Muscle of arm (tissue), 12 donors: ENCODE results near the gene SHISAL2B. TPM values are rescaled to one million over a fixed set of nuclear protein-coding genes. Genes with fewer than 3 reads are reported as not detected.
"Not testable (repeated sequence)": the region's sequence is repeated elsewhere in the genome, so short reads cannot be mapped to it uniquely, and the experiment has no call there.

Experiments
- DNase-seq: peaks from one replicate; pipeline ENCODE4 v3.0.0-alpha.2; 2013
- polyA plus RNA-seq, 12 donors: library from polyadenylated mRNA; unstranded; fragments of 120-200 nt; gene quantifications; one replicate each; pipeline ENCODE4 v1.2.1, GENCODE V29; 2013; ENCODE audit not compliant: insufficient read length in 12 of 12

SHISAL2B gene
- polyA plus RNA-seq, 12 donors, result 0.43 to 1.1 (median 0.77) TPM; not detected in 3

GRCh38 chr5:64696414-64696813 lies 6.1 kb downstream of the SHISAL2B start:
- not testable (repeated sequence) for DNase-seq

DNA sequence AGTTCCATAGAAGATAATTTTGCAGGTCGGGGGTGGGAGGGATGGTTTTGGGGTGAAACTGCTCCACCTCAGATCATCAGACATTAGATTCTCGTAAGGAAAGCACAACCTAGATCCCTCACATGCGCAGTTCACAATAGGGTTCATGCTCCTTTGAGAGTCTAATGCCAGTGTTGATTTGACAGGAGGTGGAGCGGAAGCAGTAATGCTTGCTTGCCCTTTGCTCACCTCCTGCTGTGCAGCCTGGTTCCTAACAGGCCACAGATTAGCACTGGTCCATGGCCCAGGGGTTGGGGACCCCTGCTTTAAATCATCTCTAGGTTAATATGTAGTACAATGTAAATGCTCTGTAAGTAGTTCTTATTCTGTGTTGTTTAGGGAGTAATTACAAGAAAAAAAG lies 10.5 kb downstream of the SHISAL2B start:
- DNase-seq, result no peak

DNA sequence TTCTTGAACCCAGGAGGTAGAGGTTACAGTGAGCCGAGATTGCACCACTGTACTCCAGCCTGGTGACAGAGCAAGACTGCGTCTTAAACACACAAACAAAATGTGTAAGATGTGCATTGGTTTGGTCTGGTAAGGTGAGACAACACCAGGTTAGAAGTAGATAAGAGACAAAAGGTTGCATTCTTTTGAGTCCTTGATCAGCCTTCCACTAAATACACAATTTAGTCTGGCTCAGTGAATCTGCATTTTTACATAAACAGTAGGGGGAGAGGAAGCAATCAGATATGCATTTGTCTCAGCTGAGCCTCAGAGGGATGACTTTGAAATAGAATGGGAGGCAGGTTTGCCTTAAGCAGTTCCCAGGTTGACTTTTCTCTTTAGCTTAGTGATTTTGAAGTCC lies 15.8 kb downstream of the SHISAL2B start:
- not testable (repeated sequence) for DNase-seq

DNA sequence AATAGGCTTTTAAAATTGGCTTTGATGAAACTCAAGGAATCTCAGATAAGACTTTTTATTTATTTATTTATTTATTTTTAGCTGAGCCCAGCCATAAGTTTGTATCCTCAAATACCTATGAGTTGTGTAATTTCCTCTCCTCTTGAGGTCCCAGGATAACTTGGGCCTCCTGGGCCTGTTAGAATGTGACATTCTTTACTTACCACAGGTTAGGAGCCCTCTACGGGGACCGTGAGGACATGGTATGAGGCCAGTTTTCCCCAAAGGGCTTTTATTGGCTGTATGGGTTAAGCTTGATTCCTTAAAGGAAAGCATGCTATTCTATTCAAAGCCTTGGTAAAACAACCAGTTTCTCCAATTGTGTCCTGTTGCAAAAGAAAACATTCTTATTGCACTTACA lies 16.9 kb downstream of the SHISAL2B start:
- DNase-seq, result no peak

DNA sequence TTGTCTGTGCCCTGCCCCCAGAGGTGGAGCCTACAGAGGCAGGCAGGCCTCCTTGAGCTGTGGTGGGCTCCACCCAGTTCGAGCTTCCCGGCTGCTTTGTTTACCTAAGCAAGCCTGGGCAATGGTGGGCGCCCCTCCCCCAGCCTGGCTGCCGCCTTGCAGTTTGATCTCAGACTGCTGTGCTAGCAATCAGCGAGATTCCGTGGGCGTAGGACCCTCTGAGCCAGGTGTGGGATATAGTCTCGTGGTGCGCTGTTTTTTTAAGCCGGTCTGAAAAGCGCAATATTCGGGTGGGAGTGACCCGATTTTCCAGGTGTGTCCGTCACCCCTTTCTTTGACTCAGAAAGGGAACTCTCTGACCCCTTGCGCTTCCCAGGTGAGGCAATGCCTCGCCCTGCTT lies 24.2 kb downstream of the SHISAL2B start:
- not testable (repeated sequence) for DNase-seq

DNA sequence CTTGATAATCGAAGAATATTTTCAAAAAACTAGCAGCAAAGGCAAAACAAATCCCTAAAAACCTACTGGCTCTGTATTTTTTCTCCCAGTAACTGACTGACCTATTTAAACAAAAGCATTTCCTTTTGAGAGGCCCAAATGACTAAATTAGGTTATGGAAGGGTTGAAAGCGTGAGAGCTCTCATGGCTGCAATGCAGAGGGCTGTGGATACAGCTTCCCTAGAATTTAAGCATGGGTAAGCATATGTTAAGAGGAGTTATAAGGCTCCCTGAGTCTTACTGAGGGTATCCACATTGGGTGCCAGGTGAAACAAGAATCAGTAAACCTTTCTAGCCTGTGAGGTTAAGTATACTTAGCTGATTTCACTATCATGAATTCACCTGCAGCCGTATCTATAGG lies 32.3 kb downstream of the SHISAL2B start:
- DNase-seq, result no peak

DNA sequence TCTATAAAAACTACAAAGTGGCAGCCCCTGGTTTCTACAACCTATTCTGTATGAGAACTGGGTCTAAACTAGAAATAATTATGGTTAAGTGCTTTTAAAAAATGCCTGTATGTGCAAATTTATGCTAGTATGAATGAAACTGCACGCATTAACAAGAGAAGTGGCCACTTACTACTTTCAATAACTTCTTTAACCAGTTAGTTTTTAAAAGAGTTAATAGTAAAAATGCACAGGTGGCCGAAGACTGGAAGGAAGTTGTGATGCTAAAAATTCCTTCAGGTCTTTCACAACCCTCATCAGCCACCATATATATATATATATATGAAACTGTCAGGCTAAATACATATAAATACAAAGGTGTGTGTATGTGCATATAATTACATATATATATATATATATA lies 36.8 kb downstream of the SHISAL2B start:
- DNase-seq, result no peak

- no peak for DNase-seq
These were observed 52.1 kb downstream of the SHISAL2B start for GRCh38 chr5:64742411-64742810.

- DNase-seq, result no peak
These were observed 52.5 kb downstream of the SHISAL2B start for GRCh38 chr5:64742821-64743220.

- DNase-seq, result no peak
These were observed 54.6 kb downstream of the SHISAL2B start for GRCh38 chr5:64744914-64745313.

DNA sequence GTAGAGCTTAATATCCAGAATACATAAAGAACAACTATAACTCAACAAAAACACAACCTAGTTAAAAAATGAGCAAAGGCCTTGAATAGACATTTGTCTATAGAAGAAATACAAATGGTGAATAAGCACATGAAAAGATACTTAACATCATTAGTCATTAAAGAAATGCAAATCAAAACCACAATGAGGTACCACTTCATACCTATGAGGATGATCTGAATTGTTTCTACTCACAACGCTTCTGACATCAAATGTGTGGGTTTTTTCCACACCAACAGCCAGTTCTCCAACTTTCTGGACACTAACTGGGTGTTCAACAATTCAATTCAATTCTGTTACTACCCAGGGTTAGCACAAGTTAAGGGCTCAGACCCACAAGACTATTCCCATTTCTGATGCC lies 56.1 kb downstream of the SHISAL2B start:
- DNase-seq, result no peak

DNA sequence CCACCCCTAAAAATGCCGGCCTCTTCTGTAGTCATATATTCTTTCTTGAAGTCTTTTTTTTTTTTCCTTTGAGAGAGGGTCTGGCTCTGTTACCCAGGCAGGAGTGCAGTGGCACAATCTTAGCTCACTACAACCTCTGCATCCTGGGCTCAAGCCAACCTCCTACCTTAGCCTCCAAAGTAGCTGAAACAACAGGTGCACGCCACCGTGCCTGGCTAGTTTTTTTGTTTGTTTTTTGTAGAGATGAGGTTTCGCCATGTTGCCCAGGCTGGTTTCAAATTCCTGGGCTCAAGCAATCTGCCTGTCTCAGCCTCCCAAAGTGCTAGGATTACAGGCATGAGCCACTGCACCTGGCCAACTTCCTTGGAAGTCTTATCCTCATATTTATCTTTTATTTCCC lies 59.1 kb downstream of the SHISAL2B start:
- DNase-seq, result no peak

- DNase-seq, result no peak
These were observed 63.8 kb downstream of the SHISAL2B start for GRCh38 chr5:64754066-64754465.

- DNase-seq, result no peak
These were observed 68.6 kb downstream of the SHISAL2B start for GRCh38 chr5:64758901-64759300.

DNA sequence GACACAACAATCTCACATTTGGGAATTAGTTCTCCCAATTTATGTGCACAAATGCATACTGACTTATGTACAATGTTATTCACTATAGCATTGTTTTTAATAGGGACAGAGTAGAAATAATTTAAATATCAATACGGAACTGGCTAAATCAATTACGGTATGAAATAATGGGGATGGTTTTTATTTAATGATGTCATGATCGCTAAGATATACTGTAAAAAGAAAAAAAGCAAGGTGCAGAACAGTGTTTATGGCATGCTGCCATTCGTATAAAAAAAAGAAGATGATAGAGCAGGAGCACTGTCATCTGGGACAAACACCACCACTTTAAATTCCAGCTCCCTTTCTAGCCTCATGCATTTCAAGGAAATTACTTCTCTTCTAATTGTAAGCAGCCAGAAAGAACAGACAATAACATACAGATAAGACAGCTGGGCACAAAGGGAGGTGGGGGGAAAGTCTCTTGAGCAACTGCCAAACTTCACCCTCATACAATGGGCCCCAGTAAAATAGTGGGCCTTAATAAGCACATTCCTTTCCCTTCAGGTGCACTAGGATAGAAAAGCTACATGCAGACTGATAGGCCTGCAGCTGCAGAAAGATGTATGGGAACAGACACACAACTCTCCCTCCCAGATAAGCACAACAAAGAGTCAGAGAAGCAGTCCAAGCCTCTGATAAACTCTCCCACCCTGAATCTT lies 69.8 kb downstream of the SHISAL2B start:
- no peak for DNase-seq

GRCh38 chr5:64763948-64764503 lies 73.7 kb downstream of the SHISAL2B start:
- no peak for DNase-seq

GRCh38 chr5:64765804-64766504 lies 75.7 kb downstream of the SHISAL2B start:
- DNase-seq, result no peak

GRCh38 chr5:64766941-64767340 lies 76.6 kb downstream of the SHISAL2B start:
- no peak for DNase-seq

Other genes with a start within 250 kb of the SHISAL2B start
- 10 to 100 TPM in 4 of 12 donors, 1 to 10 TPM in 7, not detected in 1; 2.0 to 16.1 (median 7.0) TPM for gene RGS7BP, start 184.5 kb upstream of the SHISAL2B start, polyA plus RNA-seq
- 10 to 100 TPM in 11 of 12 donors, not detected in 1; 10.5 to 14.9 (median 12.7) TPM for gene SREK1IP1, start 78.2 kb downstream of the SHISAL2B start, polyA plus RNA-seq
- gene CWC27, start 78.4 kb downstream of the SHISAL2B start, polyA plus RNA-seq, result 10 to 100 TPM in 11 of 12 donors, not detected in 1; 21.9 to 40.1 (median 25.4) TPM